Renal pelvis (tissue), 12 donors: ENCODE measurements around the gene TSR1. TPM values are rescaled to one million over a fixed set of nuclear protein-coding genes. Genes with fewer than 3 reads are reported as not detected.

Experiments used
- DNase-seq: peaks from one replicate; pipeline ENCODE4 v3.0.0-alpha.2; 2013
- long read RNA-seq, 16 experiments: transcript quantifications; one replicate each; lab custom pipeline, GENCODE V29; 2026
- polyA plus RNA-seq, 3 donors: library from polyadenylated mRNA; unstranded; fragments of 120-200 nt; gene quantifications; one replicate each; pipeline ENCODE4 v1.2.1, GENCODE V29; 2013; ENCODE audit not compliant: insufficient read length in 3 of 3

TSR1 gene
- 10 to 100 TPM; 36.0 to 43.9 (median 39.3) TPM for polyA plus RNA-seq
- long read RNA-seq, donor 1, full-length matches to known transcripts, result 1 of 1 reads
- long read RNA-seq, donor 1, partial matches to known transcripts, result 0 of 1 reads
- long read RNA-seq, donor 1, other reads (novel, unspliced or antisense), result 0 of 1 reads
- long read RNA-seq, donor 2, full-length matches to known transcripts, result 6 of 11 reads
- long read RNA-seq, donor 2, partial matches to known transcripts, result 5 of 11 reads
- long read RNA-seq, donor 2, other reads (novel, unspliced or antisense), result 0 of 11 reads
- long read RNA-seq, donor 3, full-length matches to known transcripts, result 1 of 1 reads
- long read RNA-seq, donor 3, partial matches to known transcripts, result 0 of 1 reads
- long read RNA-seq, donor 3, other reads (novel, unspliced or antisense), result 0 of 1 reads
- long read RNA-seq, donor 4, full-length matches to known transcripts, result 6 of 85 reads
- long read RNA-seq, donor 4, partial matches to known transcripts, result 79 of 85 reads
- long read RNA-seq, donor 4, other reads (novel, unspliced or antisense), result 0 of 85 reads
- long read RNA-seq, donor 5, full-length matches to known transcripts, result 1 of 1 reads
- long read RNA-seq, donor 5, partial matches to known transcripts, result 0 of 1 reads
- long read RNA-seq, donor 5, other reads (novel, unspliced or antisense), result 0 of 1 reads
- long read RNA-seq, donor 6, full-length matches to known transcripts, result 8 of 8 reads
- long read RNA-seq, donor 6, partial matches to known transcripts, result 0 of 8 reads
- long read RNA-seq, donor 6, other reads (novel, unspliced or antisense), result 0 of 8 reads
- long read RNA-seq, donor 7, full-length matches to known transcripts, result 6 of 17 reads
- long read RNA-seq, donor 7, partial matches to known transcripts, result 5 of 17 reads
- long read RNA-seq, donor 7, other reads (novel, unspliced or antisense), result 6 of 17 reads
- long read RNA-seq, donor 8, full-length matches to known transcripts, result 3 of 3 reads
- long read RNA-seq, donor 8, partial matches to known transcripts, result 0 of 3 reads
- long read RNA-seq, donor 8, other reads (novel, unspliced or antisense), result 0 of 3 reads
- long read RNA-seq, donor 9, full-length matches to known transcripts, result 3 of 10 reads
- long read RNA-seq, donor 9, partial matches to known transcripts, result 7 of 10 reads
- long read RNA-seq, donor 9, other reads (novel, unspliced or antisense), result 0 of 10 reads
- long read RNA-seq, donor 10, full-length matches to known transcripts, result 2 of 107 reads
- long read RNA-seq, donor 10, partial matches to known transcripts, result 105 of 107 reads
- long read RNA-seq, donor 10, other reads (novel, unspliced or antisense), result 0 of 107 reads
- long read RNA-seq, donor 11, full-length matches to known transcripts, result 2 of 2 reads
- long read RNA-seq, donor 11, partial matches to known transcripts, result 0 of 2 reads
- long read RNA-seq, donor 11, other reads (novel, unspliced or antisense), result 0 of 2 reads
- long read RNA-seq, donor 12, full-length matches to known transcripts, result 5 of 23 reads
- long read RNA-seq, donor 12, partial matches to known transcripts, result 18 of 23 reads
- long read RNA-seq, donor 12, other reads (novel, unspliced or antisense), result 0 of 23 reads
- long read RNA-seq, donor 13, full-length matches to known transcripts, result 2 of 2 reads
- long read RNA-seq, donor 13, partial matches to known transcripts, result 0 of 2 reads
- long read RNA-seq, donor 13, other reads (novel, unspliced or antisense), result 0 of 2 reads
- long read RNA-seq, donor 14, result 0 reads
- long read RNA-seq, donor 15, result 0 reads
- long read RNA-seq, donor 16, full-length matches to known transcripts, result 7 of 17 reads
- long read RNA-seq, donor 16, partial matches to known transcripts, result 10 of 17 reads
- long read RNA-seq, donor 16, other reads (novel, unspliced or antisense), result 0 of 17 reads

DNA sequence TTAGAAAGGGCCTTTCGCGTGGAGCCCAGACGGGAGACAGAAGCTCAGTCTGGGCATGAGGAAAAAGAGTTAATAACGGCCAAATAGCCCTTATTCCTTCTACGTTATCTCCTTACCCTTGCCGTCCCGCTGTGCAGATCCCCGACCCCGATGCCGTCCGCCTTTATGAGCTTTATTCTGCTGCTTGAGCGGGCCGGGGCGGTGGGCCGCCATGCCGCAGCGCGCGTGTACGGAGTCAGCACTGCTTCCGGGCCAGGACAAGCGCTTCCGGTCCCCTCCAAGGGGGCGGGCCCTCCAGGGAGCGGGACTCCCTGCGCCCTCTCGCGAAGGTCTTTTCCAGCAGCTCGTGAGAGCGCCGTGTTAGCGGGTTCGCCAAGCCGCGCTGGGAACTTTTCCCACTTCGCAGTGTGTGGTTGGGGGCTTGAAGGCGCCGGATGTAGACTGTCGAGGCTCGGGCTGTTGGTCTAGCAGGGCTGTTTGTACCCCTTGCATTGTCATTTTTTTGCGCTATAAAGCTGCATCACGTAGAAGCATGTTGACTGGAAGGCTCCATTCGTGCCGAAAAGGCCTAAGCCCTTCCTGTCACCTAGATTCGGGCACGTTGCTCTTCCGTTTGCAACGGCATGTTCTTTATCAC lies at the start of gene TSR1:
TSR1 (minus strand) TSS at position 243 of the 637 bp plus-strand sequence; CDS start at position 213, 30 bp downstream.
- DNase-seq, result peak; percentile 92

DNA sequence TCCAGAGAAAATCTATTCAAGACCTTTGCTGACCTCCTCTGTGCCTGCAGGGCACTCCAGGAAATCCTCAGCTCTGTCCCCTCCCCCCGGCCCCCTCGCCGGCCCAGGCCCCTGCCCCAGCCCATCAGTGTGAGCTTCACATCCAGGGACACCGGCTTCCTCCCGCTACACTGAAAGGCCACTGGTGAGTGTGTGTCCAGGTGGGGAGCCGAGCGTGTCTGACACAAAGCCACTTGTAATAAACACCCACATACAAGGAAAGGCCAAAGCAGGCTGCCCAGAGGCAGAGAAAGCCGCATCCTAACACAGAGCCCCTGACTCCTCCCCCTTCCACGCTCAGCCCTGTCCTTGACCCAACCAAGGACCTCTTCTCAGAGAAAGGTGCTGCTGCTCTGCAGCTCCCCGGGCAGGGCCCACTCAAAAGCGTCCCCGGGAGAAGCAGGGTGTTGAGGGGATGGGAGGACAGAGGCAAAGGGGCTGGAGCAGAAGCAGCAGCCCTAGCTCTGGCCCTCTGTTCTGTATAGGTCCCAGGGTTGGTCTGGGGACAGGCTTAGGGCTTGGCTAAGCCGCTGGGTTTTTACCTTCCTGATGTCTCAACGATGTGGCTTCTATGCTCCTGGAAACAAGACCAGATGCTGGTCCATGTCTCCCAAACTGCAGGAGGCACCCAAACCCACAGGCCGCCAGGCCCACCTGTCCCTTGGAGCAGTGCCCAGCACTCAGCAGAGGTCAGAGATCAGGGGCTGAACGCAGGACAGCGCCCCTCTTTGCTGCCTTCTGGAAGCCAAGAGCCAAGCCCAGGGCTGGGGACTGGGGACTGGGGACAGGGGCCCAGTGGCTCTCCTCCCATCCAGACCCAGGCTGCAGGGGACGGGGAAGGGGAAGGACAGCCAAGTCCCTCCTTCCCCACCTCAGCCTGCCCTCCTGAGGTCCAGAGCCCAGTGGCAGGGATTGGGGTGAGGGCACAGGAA lies 49.3 kb upstream of the TSR1 start:
- no peak for DNase-seq

DNA sequence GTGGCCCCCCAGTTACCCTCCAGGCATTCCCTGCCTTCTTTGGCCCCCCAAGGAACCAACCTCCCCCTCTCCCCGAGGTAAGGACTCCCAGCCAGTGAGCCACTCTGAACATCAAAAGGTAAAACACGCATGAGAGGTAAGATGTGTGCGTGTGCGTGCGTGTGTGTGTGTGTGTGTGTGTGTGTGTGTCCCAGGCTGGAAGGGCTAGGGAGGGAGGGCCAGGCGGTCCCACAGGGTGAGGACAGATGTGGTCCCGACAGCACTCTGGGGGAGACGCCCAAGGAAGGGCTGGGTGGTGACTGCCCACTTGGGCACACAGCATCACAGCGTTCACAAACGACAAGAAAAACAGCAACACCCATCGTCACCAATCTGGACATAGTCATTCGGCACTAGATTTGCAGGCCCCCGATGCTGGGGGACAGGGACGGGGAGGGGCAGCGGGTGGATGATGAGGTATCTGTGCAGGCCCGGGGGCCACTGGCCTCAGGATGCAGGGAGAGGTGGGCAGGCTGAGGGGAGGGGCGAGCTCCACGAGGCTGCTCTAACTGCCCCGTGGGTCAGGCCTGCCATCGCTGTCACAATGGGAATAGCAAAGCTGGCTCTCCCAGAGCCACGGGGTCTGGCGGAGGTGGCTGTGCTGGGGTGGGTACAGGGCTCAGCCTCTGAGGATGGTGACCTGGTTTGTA lies 48.3 kb upstream of the TSR1 start:
- DNase-seq, result no peak

DNA sequence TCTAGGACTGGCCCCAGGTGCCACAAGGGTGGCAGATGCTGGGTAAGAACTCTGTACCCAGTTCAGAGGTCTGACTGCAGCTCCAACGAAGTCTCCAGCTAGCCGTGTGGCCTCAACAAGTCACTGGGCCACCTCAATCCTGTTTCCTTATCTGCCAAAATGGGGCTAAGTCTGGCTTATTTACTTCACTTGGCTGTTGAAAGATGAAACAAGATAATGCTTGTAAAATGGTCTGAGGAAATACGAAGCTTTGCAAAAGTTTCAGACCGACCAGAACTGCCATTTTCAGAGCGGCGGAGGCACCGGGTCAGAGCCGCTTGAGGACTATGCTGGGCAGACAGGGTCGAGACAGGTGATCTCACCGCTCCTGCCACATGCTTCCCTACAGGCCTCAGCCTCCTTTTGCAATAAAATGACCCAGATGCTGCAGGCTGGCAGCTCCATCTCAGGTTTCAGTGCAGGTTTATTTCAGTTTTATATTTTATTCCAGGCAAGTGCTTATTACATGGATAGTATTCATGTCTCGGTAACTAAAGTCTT lies 47.4 kb upstream of the TSR1 start:
- no peak for DNase-seq

DNA sequence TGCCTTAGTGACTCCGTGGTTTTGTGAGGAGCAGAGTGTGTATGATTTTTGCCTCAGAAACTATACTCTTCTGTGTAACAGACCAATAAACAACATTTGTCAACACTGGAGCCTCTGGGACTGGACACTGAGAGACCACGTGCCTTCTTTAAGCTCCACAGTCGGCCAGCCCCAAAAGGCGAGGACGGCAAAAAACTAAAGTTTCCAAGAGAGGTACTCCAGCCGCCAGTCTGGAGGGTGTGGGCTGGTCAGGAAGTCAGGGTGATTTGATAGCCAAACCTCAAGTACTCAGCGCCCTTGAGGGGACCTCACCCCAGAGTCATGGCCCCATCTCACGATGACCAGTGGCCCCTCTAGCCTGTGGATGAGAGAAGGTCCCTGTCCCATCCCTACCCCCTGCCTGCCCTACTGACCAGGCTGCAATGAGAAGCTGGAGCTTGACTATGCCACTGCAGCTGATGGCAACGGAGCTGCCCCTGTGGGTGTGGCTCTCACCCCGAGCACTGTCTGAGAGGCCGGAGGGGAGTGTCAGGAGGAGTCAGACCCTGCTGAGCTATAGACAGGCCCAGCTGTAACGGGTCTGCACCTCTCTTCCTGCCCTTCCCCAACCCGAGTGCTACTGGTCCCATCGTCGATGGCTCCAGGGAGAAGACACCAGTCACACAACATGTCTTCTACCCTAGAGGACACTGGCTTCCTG lies 44.8 kb upstream of the TSR1 start:
- DNase-seq, result no peak

DNA sequence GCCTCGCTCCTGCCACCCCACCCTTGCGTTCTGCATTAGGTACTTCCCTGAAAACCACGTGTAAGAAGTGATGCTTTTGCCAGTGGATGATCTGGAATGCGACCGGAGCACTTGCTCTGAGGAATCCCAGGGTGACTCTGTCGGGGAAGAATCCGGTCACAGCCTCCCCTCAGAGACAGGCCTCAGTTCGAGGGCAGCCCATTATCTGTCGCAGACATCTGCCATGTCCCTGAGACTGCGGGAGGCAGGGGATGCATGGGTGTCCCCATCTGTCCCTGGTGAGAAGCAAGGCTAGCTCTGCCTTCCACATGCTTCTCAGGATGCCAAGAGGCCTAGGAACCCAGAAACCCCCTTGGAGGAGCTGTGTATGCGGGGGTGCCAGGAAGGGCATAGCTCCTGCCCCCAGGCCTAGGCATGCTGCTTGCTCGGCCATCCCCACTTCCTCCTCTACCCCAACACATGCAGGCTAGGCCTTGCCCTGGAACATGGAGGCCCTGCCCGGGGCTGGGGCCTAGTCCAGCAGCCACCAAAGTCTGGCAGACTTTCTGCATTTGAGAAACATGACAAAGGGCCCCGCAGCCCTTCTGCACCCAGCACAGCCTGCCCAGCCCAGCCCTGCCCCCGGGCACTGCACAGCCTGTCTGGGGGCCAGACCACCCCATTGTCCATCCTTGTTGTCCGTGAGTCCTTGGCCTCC lies 44.1 kb upstream of the TSR1 start:
- DNase-seq, result no peak

DNA sequence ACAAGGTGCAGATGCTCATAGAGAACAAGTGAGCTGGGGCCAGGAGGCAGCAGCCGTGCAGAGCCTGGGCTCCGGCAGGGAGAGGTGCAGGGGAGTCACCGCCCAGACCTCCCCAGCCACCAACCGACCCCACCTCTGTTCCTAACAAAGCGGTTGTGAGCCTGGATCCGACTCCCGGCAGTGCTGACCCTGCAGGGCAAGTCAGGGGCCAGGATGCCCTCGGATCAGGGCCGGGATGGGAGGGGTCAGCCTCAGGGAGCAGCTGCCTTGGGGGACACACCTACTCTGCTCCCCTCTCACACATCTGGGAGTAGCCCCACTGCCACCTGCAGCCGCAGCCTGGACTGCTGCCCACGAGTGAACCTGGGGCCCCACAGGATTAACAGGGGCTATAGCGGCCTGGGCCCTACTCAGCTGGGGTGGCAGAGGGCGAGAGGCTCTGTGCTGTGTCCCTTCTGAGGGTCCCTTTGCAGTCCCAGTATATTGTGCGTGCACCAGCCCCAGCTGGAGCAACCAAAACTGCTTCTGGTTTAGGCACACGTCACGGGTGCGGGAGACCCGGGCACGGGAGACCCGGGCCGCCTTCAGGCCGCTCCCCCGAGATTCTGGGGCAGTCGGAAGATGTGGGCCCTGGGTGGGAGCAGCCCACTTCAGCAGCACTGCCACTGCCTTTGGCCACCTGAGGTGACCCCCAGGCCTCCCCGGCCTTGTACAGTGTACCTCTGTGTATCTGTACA lies 43.4 kb upstream of the TSR1 start:
- DNase-seq, result no peak

DNA sequence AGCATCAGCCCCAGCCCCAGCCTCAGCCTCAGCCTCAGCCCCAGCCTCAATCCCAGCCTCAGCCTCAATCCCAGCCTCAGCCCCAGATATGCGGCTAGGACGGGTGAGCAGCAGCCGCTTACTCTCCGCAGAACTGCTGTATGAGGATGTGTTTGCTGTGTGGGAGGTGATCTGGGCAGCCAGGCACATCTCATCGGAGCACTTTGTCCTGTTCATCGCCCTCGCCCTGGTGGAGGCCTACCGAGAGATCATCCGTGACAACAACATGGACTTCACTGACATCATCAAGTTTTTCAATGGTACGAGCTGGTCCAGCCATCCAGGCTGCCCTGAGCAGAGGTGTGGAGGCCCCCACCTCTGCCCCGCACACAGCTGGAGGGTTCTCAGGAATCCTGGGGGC lies 42.6 kb upstream of the TSR1 start:
- DNase-seq, result no peak

DNA sequence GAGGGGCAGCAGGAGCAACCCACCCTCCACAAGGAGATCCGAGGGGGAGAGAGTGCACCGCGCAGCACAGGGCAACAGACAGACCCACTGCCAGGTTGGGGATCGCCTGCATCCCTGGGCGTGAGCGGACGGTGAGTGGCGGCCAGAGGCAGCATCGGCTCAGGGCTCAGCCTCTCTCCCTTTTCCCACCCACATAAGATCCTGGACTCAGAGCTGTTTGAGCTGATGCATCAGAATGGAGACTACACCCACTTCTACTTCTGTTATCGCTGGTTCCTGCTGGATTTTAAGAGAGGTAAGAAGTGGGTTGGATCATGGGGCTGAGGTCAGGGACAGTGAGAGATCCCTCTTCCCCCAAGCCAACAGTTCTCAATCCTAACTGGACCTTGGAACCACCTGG lies 41.4 kb upstream of the TSR1 start:
- no peak for DNase-seq

DNA sequence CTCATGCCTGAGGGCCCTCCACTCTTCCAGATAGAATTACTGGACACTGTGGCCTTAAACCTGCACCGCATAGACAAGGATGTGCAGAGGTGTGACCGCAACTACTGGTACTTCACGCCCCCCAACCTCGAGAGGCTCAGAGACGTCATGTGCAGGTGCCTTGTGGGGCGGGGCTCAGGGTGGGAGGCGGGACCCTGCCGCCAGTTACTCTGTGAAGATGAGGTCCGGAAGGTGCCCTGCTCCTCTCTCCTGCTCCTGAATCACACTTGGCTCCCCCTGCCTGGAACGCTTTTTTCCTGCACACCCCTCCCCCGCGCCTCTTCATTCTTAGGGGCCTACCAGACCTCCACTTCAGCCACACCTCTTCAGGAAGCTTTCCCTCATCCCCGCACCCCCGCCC lies 39.9 kb upstream of the TSR1 start:
- DNase-seq, result no peak

DNA sequence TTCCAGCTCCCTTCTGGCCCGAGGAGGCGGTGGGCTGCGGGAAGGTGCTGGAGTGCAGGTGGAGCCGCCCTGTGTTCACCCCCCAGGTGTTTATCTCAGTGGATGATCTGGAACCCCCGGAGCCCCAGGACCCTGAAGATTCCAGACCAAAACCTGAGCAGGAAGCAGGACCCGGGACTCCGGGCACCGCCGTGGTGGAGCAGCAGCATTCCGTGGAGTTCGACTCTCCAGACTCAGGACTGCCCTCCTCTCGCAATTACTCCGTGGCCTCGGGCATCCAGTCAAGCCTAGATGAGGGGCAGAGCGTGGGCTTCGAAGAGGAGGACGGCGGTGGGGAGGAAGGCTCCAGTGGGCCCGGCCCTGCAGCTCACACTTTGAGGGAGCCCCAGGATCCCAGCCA lies 39.1 kb upstream of the TSR1 start:
- DNase-seq, result no peak

DNA sequence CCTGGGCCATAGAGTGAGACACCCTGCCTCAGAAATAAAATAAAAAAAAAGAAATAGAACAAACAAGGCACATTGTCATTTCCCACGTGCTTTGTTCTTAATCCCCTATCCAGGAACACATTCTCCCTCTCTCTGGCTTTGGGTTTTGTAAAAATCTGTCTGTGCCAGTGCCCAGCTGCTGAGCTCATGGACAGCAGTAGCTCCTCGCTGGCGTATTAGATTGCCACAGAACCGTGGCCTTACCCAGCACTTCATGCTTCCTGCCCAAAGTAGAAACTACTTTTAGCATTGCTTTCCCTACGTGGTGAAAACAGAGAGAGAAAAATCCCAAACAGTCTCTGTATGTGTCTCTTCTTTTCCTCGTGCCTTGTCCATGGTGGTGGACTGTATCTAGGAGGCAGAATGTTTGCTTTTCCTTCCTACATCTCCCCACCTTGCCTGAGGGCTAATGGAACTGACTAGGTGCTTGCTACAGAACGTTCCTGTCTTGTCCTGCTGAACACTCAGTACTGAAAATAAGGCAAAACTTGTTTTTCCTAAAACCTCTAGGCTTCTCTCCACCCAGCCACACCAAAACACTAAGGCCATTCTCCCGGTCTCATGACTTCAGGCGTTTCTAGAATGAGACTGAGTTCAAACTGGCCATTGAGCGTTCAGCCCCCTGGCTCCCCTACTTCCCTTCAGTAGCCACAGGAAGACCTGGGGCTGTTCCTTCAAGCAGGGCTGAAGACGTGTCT lies 38.5 kb upstream of the TSR1 start:
- DNase-seq, result no peak

DNA sequence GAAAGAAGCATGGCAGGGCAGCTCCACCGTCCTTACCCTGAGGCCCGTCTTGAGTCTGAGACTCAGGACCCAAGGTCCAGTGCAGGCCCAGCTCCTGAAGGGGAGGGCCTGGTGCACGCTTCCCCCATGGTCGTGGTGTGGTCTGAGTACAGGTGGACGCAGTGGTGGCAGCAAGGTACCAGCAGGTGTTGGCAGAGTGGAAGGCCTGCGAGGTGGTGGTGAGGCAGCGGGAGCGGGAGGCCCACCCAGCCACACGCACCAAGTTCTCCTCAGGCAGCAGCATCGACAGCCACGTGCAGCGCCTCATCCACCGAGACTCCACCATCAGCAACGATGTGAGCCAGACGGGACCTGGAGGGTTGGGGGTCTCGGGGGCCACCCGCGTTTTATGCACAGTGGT lies 36.9 kb upstream of the TSR1 start:
- no peak for DNase-seq

DNA sequence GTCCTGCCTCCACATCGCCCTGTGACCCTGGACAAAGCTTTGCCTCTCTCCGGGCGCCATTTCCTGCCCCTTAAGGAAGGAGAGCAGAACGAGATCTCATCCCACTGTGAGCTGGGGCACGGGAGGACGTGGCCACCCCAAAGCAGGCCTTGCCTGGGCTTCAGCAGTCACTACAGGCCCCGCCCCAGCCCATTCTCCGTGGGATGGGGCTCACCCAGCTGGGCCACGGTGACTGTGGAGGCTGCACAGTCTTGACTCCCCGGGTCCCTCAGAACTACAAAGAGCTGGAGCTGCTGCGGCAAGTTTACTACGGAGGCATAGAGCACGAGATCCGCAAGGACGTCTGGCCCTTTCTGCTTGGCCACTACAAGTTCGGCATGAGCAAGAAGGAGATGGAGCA lies 36.4 kb upstream of the TSR1 start:
- DNase-seq, result no peak

DNA sequence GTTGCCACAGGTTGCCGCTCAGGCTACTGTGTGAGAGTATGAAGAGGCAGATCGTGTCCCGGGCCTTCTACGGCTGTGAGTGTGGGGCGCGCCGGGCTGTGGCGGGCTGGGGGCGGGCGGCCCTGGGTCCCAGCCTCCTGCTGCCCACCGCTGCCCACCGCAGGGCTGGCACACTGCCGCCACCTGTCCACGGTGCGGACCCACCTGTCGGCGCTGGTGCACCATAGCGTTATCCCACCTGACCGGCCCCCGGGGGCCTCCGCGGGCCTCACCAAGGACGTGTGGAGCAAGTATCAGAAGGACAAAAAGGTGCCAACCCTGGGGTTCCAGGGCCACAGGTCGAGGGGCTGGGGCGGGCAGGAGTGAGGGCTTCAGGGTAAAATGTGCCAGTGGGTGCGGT lies 35.9 kb upstream of the TSR1 start:
- DNase-seq, result no peak
